NCI-H146 (cell line): ENCODE data around the gene EML6.

ENCODE experiments used
- DNase-seq: peaks from one replicate; lab custom pipeline; 2025; lab: John Stamatoyannopoulos, UW

EML6 gene

GRCh38 chr2:55003706-55004639 lies 280.5 kb downstream of the EML6 start:
- no peak for DNase-seq

DNA sequence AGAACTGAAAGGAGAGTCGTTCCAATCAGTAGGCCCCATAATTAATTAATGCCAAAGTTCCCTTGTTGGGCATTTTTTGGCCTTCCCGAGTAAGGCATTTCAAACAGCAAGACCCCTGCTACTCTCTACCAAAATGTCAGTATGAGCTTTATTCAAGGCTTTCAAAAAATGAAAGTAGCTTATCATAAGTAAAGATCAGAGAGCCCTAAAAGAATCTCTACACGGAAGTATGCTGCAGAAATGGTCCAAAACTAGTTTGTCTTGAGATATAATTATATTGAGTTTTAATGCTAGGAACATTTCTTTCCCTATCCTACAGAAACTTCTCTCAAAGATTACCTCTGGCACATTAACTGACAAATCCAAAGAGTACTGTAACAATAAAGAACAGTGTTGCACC lies 282.8 kb downstream of the EML6 start:
- no peak for DNase-seq

DNA sequence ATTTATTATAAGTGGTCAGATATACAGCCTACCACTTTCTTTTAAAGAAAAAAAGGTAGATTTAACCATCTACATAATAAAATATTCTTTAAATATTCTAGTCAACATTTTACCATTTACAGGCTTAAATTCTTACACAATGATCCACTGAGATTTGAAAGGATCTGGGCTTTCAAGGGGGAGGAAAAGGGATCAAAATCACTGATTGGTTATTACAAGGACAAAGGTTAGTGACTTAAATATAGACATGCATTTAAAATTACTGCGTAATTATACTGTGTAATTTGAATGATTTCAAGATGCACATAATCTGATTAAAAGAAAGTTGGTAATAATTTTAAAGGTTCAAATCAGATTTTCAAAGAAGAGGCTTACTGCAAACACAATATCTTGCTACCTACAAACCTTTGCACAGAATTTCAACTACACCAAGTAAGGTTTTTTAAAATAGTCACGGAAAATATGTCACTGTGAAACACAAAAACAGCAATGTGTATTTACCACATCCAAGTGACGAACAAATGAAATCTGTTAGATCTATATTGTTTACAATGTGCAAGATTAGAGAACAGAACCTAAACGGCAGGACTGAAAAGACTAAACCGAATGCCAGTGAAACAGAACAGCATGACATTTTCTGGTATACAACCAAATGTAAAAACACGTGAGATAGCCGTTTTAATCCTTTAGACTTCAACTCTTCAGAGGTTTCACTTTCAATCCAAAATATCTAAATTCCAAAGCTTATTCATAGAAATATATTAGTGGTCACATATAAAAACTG lies 286.0 kb downstream of the EML6 start:
- DNase-seq = no peak

DNA sequence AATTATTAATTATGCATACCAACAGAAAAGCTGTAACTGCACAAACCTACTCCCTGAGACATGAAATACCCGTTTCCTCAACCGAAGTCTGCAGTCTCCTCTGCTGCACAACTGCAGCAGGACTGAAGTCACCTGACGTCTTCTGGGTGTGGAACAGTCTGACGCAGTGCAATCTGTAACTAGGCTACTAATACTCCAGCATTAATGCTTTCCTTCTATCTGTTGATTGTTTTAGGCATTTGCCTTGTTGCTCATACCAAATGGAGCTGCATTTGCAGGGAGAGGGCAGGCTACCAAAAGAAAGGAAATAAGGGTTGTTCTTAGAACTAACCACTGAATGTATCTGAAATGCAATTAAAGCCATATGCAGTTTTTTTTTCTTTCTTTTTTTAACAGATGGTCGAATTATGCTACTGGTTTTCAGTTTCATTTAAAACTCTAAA lies 286.7 kb downstream of the EML6 start:
- DNase-seq = no peak

DNA sequence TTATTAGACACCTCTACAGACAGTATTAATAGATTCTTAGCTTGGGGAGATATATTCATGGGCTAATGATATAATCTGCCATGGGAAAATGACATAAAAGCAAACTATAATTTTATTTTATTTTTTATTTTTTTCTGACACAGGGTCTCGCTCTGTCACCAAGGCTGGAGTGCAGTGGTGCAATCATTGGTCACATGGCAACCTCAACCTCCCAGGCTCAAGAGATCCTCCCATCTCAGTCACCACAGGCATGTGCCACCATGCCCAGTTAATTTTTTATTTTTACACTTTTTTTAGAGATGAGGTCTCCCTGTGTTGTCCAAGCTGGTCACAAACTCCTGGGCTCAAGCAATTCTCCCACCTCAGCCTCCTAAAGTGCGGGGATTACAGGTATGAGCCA lies 287.5 kb downstream of the EML6 start:
- no peak for DNase-seq

DNA sequence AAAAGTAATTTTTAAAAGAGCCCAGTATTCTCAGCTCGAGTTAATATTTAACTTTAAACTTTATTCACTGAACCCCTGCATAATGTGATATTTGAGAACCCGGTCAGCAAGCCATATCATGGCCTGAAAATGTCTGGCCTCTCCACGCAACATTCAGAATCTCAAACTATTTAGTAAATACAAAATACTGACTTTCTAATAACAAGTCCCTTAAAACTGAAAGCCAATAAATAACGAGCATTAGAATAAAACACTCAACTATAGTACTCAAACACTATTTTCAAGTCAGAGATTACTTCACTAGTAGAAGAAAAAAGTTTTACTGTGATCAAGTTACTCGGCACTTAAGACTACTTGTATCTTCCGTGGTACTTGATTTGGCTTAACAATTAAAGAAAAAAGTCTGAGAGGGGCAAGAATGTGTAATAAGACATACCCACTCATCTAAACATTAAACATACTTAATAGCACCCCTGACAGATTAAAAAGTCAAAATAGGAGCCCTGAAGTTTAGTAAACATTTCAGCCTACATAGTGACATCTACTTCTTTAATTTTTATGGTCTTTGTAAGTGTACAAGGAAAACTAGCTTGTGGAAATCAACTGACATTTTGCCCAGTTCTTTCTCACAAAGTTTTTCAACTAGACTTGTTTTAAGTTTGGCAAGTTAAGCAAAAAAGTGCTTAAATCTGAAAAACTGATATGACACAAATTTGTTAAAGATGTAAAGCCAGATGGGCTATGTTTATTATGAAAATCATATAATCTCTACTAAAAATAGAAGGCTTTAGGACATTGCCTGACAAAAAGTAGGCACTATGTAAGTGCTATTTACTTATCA lies 288.6 kb downstream of the EML6 start:
- DNase-seq = no peak

- DNase-seq = no peak
Measured at GRCh38 chr2:55012672-55013484, 289.4 kb downstream of the EML6 start.

GRCh38 chr2:55013936-55014335 lies 290.5 kb downstream of the EML6 start:
- DNase-seq = no peak

DNA sequence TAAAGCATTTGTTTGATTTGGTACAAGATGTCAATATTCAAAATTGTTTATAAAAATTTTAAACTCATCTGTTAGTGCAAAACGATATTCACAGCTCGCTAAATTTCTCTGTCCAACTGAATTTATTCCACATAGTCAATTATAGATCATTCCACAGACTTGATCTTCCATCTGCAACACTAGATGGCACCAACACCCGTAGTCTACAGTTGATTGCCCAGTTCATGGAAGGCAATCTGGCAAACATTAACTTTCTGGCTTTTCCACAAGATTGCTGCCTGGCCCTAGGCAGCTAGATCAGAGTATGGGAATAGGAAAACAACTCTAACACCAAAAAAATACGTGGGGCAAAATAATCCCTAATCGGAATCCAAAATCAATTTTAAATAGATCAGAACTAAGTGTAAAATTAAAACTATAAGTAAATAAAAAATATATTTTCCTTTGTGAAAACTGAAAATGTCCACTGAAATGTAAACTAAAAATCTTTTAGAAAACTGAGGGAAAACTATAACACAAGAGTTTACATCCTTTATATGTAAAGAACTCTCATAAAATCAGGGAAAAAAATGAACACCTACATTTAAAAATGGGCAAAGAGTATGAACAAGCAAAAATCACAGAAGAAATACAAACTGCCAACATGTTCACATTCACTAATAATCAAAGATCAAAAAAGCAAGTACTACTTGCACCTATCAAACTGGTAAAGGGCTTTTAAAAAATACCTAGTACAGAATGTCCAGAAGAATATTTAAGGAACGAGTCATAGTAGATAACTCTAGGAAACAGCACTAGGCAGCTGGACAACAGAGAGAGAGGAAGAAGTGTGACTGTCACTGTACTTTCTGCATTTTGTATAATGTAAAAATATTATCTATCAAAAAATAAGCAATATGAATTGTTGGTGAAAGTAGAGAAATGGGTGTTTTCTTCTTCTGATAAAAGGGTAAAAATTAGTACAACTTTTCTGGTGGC lies 291.8 kb downstream of the EML6 start:
- peak; percentile 22 for DNase-seq

GRCh38 chr2:55017428-55017827 lies 294.0 kb downstream of the EML6 start:
- DNase-seq = no peak

GRCh38 chr2:55017880-55018279 lies 294.4 kb downstream of the EML6 start:
- no peak for DNase-seq

DNA sequence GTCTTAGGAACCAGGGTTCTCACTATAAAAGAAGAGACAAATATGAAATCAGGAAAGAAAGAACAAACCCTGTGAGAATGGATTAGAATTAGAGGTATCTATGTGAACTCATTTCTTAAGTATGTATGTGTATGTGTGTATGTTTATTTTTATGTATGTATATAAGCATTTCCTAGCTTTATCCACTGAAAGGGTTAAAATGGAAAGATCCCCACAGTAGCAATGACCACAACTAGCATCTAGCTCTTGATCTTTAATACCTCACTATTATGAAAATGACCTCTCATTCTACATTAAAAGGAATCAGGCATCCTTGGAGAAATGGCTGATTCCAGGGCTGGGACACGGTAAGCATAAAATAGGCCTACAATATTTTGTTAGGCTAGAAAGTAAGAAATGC lies 295.2 kb downstream of the EML6 start:
- no peak for DNase-seq

GRCh38 chr2:55019526-55020258 lies 296.2 kb downstream of the EML6 start:
- no peak for DNase-seq
